Measurements from ENCODE around the gene CHRNA9.

DNA sequence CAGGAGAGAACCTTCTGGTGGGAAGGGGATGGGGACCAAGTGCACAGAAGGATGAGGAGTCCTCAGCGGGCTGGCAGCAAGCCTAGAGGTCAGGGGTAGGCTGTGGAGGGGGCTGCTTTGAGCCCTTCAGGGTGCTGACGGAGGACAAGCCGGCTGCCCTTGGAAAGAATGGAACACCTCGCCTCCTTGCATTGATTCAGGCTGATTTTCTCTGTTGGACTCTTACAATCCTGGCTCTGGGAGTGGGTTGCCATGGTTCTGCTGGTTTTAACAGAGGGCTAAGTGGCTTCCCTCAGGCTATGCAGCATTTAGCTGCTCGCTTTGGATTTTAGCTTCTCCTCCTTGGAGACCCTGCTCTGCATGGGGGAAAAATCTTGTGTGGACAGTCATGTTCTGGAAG is 49.4 kb upstream of the CHRNA9 start:
- TF ChIP-seq POLR2A (IDR thresholded peaks at IDR 0.05; ENCODE audit: low read length): no peak
- no peak for TF ChIP-seq GATA1 (IDR thresholded peaks at IDR 0.05; ENCODE audit: low read depth, low read length)
